ENCODE data around the gene CDH4. TPM values are rescaled to one million over a fixed set of nuclear protein-coding genes. Genes with fewer than 3 reads are reported as not detected.

The CDH4 gene
- total RNA-seq, 1 experiment from 2014 or later, result not detected

DNA sequence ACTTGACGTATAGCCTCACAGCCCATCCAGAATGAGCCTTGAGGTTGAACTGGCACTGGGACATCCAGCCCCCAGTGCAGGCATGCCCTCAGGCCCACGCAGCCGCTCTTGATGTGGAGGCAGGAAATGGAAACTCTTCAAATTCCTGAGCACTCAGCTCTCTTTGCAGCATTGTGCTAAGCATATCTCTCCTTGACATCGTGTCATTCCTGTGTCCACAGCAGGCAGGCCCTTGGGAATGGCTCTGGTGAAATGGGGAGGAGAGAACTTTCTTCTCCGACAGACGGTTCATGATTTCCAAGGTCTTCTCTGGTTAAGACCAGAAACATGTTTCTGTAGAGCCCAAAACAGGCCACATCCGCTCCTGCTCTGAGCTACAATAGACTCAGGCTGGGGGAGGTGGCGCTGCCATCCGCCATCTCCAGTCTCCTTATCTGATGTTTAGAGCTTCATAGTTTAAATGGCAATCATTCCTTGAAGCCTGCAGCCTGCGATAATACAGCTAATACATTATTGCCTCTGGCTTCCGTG is 248.8 kb downstream of the CDH4 start:
- intact Hi-C loops (cut with micrococcal nuclease; ENCODE audit: unreplicated experiment), result no loop called here
- TF ChIP-seq, protein P1, sequence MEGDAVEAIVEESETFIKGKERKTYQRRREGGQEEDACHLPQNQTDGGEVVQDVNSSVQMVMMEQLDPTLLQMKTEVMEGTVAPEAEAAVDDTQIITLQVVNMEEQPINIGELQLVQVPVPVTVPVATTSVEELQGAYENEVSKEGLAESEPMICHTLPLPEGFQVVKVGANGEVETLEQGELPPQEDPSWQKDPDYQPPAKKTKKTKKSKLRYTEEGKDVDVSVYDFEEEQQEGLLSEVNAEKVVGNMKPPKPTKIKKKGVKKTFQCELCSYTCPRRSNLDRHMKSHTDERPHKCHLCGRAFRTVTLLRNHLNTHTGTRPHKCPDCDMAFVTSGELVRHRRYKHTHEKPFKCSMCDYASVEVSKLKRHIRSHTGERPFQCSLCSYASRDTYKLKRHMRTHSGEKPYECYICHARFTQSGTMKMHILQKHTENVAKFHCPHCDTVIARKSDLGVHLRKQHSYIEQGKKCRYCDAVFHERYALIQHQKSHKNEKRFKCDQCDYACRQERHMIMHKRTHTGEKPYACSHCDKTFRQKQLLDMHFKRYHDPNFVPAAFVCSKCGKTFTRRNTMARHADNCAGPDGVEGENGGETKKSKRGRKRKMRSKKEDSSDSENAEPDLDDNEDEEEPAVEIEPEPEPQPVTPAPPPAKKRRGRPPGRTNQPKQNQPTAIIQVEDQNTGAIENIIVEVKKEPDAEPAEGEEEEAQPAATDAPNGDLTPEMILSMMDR (IDR thresholded peaks at IDR 0.05; ENCODE audit: insufficient read depth in 1 of 2, low read depth in 1 of 2, low read length in 1 of 2, severe bottlenecking in 1 of 2, unreplicated experiment in 1 of 2), result no peak
- Histone ChIP-seq H3K4me1 (peaks cover 17% of the 10 kb centered on the region), H3K4me3 (ENCODE audit: low read depth, low read length) (no peak overlapping the region), H3K36me3 (ENCODE audit: control insufficient read depth, insufficient read depth, low read length) (no peaks in the 10 kb centered on the region), H3K9me3 (no peaks in the 10 kb centered on the region), H3K27me3 (replicated peaks; ENCODE audit: control insufficient read depth, insufficient read depth, low read length) (no peaks in the 10 kb centered on the region)
- Mint-ChIP-seq H3K27ac (ENCODE audit: unreplicated experiment) (peak overlapping the region; percentile 0), H3K9me3 (ENCODE audit: unreplicated experiment) (no peaks in the 10 kb centered on the region), H3K4me3 (ENCODE audit: unreplicated experiment) (peak overlapping the region; percentile 2), H3K27me3 (ENCODE audit: insufficient read depth, unreplicated experiment) (peaks cover 25% of the 10 kb centered on the region), H3K36me3 (ENCODE audit: insufficient read depth, unreplicated experiment) (no peaks in the 10 kb centered on the region), H3K4me1 (ENCODE audit: low read depth, unreplicated experiment) (peaks cover 7% of the 10 kb centered on the region)
- ChIA-PET CTCF (no interaction called here), POLR2A (no interaction called here)
- DNase-seq, result no peak
- no TSS peak for BruUV-seq (replicated peaks)

DNA sequence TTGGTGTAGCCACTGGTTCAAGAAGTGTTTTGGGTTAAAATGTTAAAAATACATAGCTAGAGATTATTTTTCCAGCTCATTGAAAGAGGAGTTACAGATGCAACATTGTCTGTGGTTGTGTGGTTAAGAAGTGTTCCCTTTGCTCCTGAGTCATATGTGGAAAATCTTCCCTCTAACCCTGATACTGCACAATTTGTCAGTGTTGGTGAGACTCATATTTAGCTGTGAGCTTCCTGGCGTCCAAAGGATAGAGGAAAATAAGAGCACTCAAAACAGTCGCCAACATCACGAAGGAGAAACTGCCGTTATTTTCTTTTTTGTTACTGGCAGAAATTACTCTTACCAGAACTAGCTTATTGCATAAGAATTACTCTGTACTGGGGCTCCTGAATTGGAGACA is 250.4 kb downstream of the CDH4 start:
- Histone ChIP-seq H3K36me3 (ENCODE audit: control insufficient read depth, insufficient read depth, low read length) (no peaks in the 10 kb centered on the region), H3K27me3 (replicated peaks; ENCODE audit: control insufficient read depth, insufficient read depth, low read length) (no peaks in the 10 kb centered on the region), H3K9me3 (no peaks in the 10 kb centered on the region), H3K4me3 (ENCODE audit: low read depth, low read length) (no peak overlapping the region), H3K4me1 (peaks cover 17% of the 10 kb centered on the region)
- Mint-ChIP-seq H3K4me3 (ENCODE audit: unreplicated experiment) (no peak overlapping the region), H3K4me1 (ENCODE audit: low read depth, unreplicated experiment) (peaks cover 7% of the 10 kb centered on the region), H3K9me3 (ENCODE audit: unreplicated experiment) (no peaks in the 10 kb centered on the region), H3K36me3 (ENCODE audit: insufficient read depth, unreplicated experiment) (no peaks in the 10 kb centered on the region), H3K27me3 (ENCODE audit: insufficient read depth, unreplicated experiment) (peaks cover 20% of the 10 kb centered on the region), H3K27ac (ENCODE audit: unreplicated experiment) (no peak overlapping the region)
- DNase-seq, result no peak
- TF ChIP-seq, protein P1 (IDR thresholded peaks at IDR 0.05; ENCODE audit: insufficient read depth in 1 of 2, low read depth in 1 of 2, low read length in 1 of 2, severe bottlenecking in 1 of 2, unreplicated experiment in 1 of 2), result no peak
- no TSS peak for BruUV-seq (replicated peaks)
- intact Hi-C loops (cut with micrococcal nuclease; ENCODE audit: unreplicated experiment), result no loop called here
- ChIA-PET POLR2A (no interaction called here), CTCF (no interaction called here)

DNA sequence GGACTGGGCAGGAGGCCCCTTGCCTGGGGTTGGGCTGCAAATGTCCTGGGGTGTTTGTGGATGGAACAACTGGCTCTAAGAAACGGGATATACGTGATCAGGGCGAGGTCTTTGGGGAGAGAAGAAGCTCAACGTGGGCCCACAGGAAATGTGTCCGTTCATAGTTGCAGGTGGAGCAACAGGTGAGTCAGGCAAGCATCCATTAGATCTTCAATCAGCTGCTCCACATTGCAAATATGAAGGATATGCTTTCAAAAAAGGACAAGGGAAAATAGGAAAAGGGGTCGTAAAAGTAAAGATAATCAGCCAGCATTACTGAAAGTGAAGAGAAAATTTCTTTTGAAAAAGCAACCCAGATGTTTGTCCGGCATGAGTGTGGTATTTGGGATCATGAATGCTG is 251.0 kb downstream of the CDH4 start:
- H3K4me1 Mint-ChIP-seq (ENCODE audit: low read depth, unreplicated experiment), result peaks cover 7% of the 10 kb centered on the region
- peaks cover 27% of the 10 kb centered on the region for H3K27me3 Mint-ChIP-seq (ENCODE audit: insufficient read depth, unreplicated experiment)
- TF ChIP-seq, protein P1 (IDR thresholded peaks at IDR 0.05; ENCODE audit: insufficient read depth in 1 of 2, low read depth in 1 of 2, low read length in 1 of 2, severe bottlenecking in 1 of 2, unreplicated experiment in 1 of 2), result no peak
- peaks cover 17% of the 10 kb centered on the region for H3K4me1 ChIP-seq
- no peaks in the 10 kb centered on the region for H3K27me3 ChIP-seq (replicated peaks; ENCODE audit: control insufficient read depth, insufficient read depth, low read length)
- H3K4me3 Mint-ChIP-seq (ENCODE audit: unreplicated experiment), result no peak overlapping the region
- no peaks in the 10 kb centered on the region for H3K36me3 ChIP-seq (ENCODE audit: control insufficient read depth, insufficient read depth, low read length)
- BruUV-seq (replicated peaks), result no TSS peak
- no peak overlapping the region for H3K27ac Mint-ChIP-seq (ENCODE audit: unreplicated experiment)
- H3K9me3 Mint-ChIP-seq (ENCODE audit: unreplicated experiment), result no peaks in the 10 kb centered on the region
- H3K36me3 Mint-ChIP-seq (ENCODE audit: insufficient read depth, unreplicated experiment), result no peaks in the 10 kb centered on the region
- intact Hi-C loops (cut with micrococcal nuclease; ENCODE audit: unreplicated experiment), result no loop called here
- POLR2A ChIA-PET, result no interaction called here
- H3K4me3 ChIP-seq (ENCODE audit: low read depth, low read length), result no peak overlapping the region
- DNase-seq, result no peak
- CTCF ChIA-PET, result no interaction called here
- H3K9me3 ChIP-seq, result no peaks in the 10 kb centered on the region
